Measurements from ENCODE around the gene CTSA. TPM values are rescaled to one million over a fixed set of nuclear protein-coding genes. Genes with fewer than 3 reads are reported as not detected.

The CTSA gene
- 15.3 TPM for polyA plus RNA-seq (2013, experiment 1 of 2)
- polyA plus RNA-seq (2013, experiment 2 of 2), result 15.1 TPM

DNA sequence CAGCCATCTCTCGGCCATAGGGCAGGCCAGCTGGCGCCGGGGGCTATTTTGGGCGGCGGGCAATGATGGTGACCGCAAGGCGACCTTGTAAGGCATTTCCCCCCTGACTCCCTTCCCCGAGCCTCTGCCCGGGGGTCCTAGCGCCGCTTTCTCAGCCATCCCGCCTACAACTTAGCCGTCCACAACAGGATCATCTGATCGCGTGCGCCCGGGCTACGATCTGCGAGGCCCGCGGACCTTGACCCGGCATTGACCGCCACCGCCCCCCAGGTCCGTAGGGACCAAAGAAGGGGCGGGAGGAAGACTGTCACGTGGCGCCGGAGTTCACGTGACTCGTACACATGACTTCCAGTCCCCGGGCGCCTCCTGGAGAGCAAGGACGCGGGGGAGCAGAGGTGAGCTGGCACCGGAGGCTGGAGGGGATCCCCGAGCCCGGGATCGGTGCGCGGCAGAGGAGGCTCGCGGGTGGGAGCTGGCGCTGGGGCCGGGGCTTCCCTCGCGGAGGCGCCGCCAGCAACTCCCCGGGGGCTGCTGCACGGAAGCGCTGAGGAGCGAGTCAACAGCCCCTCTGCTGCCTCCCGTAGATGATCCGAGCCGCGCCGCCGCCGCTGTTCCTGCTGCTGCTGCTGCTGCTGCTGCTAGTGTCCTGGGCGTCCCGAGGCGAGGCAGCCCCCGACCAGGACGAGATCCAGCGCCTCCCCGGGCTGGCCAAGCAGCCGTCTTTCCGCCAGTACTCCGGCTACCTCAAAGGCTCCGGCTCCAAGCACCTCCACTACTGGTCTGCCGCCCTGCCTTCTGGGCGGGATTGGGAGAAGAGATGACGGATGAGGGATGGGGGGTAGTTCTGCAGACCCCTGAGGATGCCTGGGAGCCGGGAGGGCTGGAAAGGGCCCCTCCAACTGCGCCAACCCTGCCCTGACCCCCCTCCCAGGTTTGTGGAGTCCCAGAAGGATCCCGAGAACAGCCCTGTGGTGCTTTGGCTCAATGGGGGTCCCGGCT lies at the start of gene CTSA, which contains the start of gene NEURL2:
TSS of gene CTSA (plus strand) at position 351 of the 999 bp plus-strand sequence. CDS start at position 585, 234 bp downstream.
TSS of gene NEURL2 (minus strand) at position 224 of the 999 bp plus-strand sequence. CDS start at position 7, 217 bp downstream.
- no peaks in the 10 kb centered on the region for H3K9me3 ChIP-seq (replicated peaks in 1 of 2; ENCODE audit: control insufficient read depth in 2 of 2, insufficient read depth in 1 of 2, low read depth in 1 of 2, low read length in 2 of 2)
- peak within 1 kb of the TSS; percentile 91 for H3K9ac ChIP-seq (ENCODE audit: low read depth, low read length, poor library complexity)
- peaks cover 5 to 36% of the 10 kb centered on the region in 2 donors for H3K36me3 ChIP-seq (replicated peaks in 1 of 2; ENCODE audit: control insufficient read depth in 2 of 2, insufficient read depth in 2 of 2, low read length in 2 of 2)
- no CpG with 5 or more reads among the region's 78 CpGs for WGBS, 2 donors (ENCODE audit: extremely low coverage in 2 of 2, insufficient read length in 2 of 2, insufficient replicate concordance in 1 of 2)
- H2BK120ac ChIP-seq (ENCODE audit: low read depth, low read length), result peak within 1 kb of the TSS; percentile 81
- peak within 1 kb of the TSS; percentile 66 to 88 for H3K4me3 ChIP-seq (ENCODE audit: low read length in 2 of 2)
- DNase-seq (ENCODE audit: low spot score), result peak; percentile 78
- H3K14ac ChIP-seq (ENCODE audit: low read length), result peak within 1 kb of the TSS; percentile 56
- peak within 1 kb of the TSS; percentile 96 for H3K23ac ChIP-seq (ENCODE audit: low read depth, low read length, poor library complexity)
- H3K4ac ChIP-seq (ENCODE audit: low read length), result peak within 1 kb of the TSS; percentile 76
- peak within 1 kb of the TSS; percentile 100 for H3K4me2 ChIP-seq (ENCODE audit: insufficient read depth, low read length, poor library complexity, severe bottlenecking)
- H2BK5ac ChIP-seq (ENCODE audit: low read length), result peak within 1 kb of the TSS; percentile 39
- no peak within 1 kb of the TSS for H3K27ac ChIP-seq (replicated peaks; ENCODE audit: low read length)
- peaks cover 5 to 6% of the 10 kb centered on the region in 2 donors for H3K4me1 ChIP-seq (ENCODE audit: control insufficient read depth in 2 of 2, insufficient read depth in 1 of 2, low read depth in 1 of 2, low read length in 2 of 2)
- H3K27me3 ChIP-seq (ENCODE audit: control insufficient read depth in 3 of 3, insufficient read depth in 3 of 3, low read depth in 1 of 3, low read length in 3 of 3), result peaks cover 0 to 7% (median 0%) of the 10 kb centered on the region in 3 experiments
- peak within 1 kb of the TSS; percentile 93 for H3K18ac ChIP-seq (ENCODE audit: low read length)
- H2AK5ac ChIP-seq (ENCODE audit: low read depth, low read length), result peak within 1 kb of the TSS; percentile 81
- H4K8ac ChIP-seq (ENCODE audit: low read depth, low read length), result peak within 1 kb of the TSS; percentile 68
- peak within 1 kb of the TSS; percentile 46 for H2BK15ac ChIP-seq (ENCODE audit: low read length)
- H2AFZ ChIP-seq (ENCODE audit: low read length), result peak within 1 kb of the TSS; percentile 90
- peaks cover 2% of the 10 kb centered on the region for H3K79me1 ChIP-seq (ENCODE audit: low read depth, low read length)
- peak within 1 kb of the TSS; percentile 86 for H2BK12ac ChIP-seq (ENCODE audit: low read length)
- H4K91ac ChIP-seq (ENCODE audit: low read depth, low read length, poor library complexity), result no peak within 1 kb of the TSS

DNA sequence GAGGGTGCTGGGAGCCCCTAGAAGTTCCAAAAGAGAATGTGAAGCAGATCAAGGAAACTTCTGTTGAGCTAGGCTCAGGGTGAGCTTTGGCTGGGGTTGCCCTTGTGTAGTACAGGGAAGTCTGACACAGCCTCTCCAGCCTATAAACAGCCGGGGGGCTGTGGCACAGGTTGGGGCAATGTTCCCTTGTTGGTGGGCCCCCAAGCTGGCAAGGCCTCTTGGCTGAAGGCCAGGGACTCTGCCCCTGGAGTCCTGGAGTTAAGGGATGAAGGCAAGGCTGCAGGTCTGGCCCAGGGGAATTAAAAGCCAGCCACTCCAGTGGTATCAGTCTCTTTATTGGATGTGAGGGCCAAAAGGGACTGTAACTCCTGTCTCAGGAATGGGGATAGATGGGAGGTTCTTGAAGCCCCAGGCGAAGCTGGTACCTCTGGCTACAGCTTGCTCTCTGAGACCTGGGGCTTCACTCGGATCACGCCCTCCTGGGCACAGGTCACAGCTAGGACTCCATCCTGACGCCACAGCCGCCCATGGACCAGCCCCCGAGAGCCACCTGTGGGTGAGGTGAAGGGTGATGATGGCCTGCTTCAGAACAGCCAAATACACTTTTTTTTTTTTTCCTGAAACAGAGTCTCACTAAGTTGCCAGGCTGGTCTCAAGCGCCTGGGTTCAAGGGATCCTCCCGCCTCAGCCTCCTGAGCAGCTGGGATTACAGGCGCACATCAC lies 49.6 kb upstream of the CTSA start:
- no peak overlapping the region for H3K14ac ChIP-seq (ENCODE audit: low read length)
- H3K4ac ChIP-seq (ENCODE audit: low read length), result no peak overlapping the region
- H2AFZ ChIP-seq (ENCODE audit: low read length), result no peak overlapping the region
- H3K4me1 ChIP-seq (ENCODE audit: control insufficient read depth in 2 of 2, insufficient read depth in 1 of 2, low read depth in 1 of 2, low read length in 2 of 2), result no peaks in the 10 kb centered on the region
- H3K4me2 ChIP-seq (ENCODE audit: insufficient read depth, low read length, poor library complexity, severe bottlenecking), result no peak overlapping the region
- no peak overlapping the region for H4K91ac ChIP-seq (ENCODE audit: low read depth, low read length, poor library complexity)
- H4K8ac ChIP-seq (ENCODE audit: low read depth, low read length), result no peak overlapping the region
- no peak for DNase-seq (ENCODE audit: low spot score)
- no peak overlapping the region for H3K27ac ChIP-seq (replicated peaks; ENCODE audit: low read length)
- no peak overlapping the region for H2BK12ac ChIP-seq (ENCODE audit: low read length)
- no peak overlapping the region for H2BK5ac ChIP-seq (ENCODE audit: low read length)
- H3K36me3 ChIP-seq (replicated peaks in 1 of 2; ENCODE audit: control insufficient read depth in 2 of 2, insufficient read depth in 2 of 2, low read length in 2 of 2), result peaks cover 18 to 71% of the 10 kb centered on the region in 2 donors
- no peak overlapping the region for H2BK15ac ChIP-seq (ENCODE audit: low read length)
- H2AK5ac ChIP-seq (ENCODE audit: low read depth, low read length), result no peak overlapping the region
- no CpG with 5 or more reads among the region's 10 CpGs for WGBS, 2 donors (ENCODE audit: extremely low coverage in 2 of 2, insufficient read length in 2 of 2, insufficient replicate concordance in 1 of 2)
- H3K9me3 ChIP-seq (replicated peaks in 1 of 2; ENCODE audit: control insufficient read depth in 2 of 2, insufficient read depth in 1 of 2, low read depth in 1 of 2, low read length in 2 of 2), result no peaks in the 10 kb centered on the region
- H3K18ac ChIP-seq (ENCODE audit: low read length), result no peak overlapping the region
- no peaks in the 10 kb centered on the region for H3K79me1 ChIP-seq (ENCODE audit: low read depth, low read length)
- H2BK120ac ChIP-seq (ENCODE audit: low read depth, low read length), result no peak overlapping the region
- no peak overlapping the region for H3K9ac ChIP-seq (ENCODE audit: low read depth, low read length, poor library complexity)
- H3K23ac ChIP-seq (ENCODE audit: low read depth, low read length, poor library complexity), result no peak overlapping the region
- H3K4me3 ChIP-seq (ENCODE audit: low read length in 2 of 2), result no peak overlapping the region
- no peaks in the 10 kb centered on the region for H3K27me3 ChIP-seq (ENCODE audit: control insufficient read depth in 3 of 3, insufficient read depth in 3 of 3, low read depth in 1 of 3, low read length in 3 of 3)

DNA sequence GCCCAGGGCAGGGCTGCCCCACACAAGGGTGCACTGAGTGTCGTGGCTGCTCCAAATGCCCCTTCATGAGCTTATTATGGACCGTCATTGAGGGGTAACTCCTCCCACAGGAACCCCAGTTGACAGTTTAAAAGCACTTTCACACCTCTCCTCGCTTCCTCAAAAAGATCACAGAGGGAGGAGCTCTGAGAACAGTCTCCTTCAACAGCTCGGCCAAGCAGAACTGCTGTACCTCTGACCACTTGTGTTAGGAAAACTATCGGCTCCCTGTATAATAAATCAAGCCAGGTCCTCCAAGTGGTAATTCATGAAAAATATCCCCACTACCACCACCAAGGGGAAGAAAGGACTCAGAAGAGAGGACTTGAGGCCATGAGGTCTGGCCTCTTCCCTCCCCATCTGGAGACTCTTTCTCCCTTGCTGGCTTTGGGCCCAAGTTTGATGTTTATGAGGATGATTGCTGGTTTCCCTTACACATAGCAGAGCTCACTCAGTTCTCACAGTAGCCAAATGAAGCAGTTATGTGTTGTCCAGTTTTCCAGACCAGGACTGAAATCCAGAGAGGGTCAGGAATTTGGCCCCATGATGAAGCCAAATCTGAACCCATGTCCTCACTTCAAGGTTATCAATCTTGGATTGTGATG lies 48.8 kb upstream of the CTSA start:
- Histone ChIP-seq H2BK120ac (ENCODE audit: low read depth, low read length) (no peak overlapping the region), H2AK5ac (ENCODE audit: low read depth, low read length) (no peak overlapping the region), H2AFZ (ENCODE audit: low read length) (no peak overlapping the region), H3K27ac (replicated peaks; ENCODE audit: low read length) (no peak overlapping the region), H3K36me3 (replicated peaks in 1 of 2; ENCODE audit: control insufficient read depth in 2 of 2, insufficient read depth in 2 of 2, low read length in 2 of 2) (peaks cover 18 to 68% of the 10 kb centered on the region in 2 donors), H4K91ac (ENCODE audit: low read depth, low read length, poor library complexity) (no peak overlapping the region), H3K27me3 (ENCODE audit: control insufficient read depth in 3 of 3, insufficient read depth in 3 of 3, low read depth in 1 of 3, low read length in 3 of 3) (no peaks in the 10 kb centered on the region), H2BK5ac (ENCODE audit: low read length) (no peak overlapping the region), H3K4ac (ENCODE audit: low read length) (no peak overlapping the region), H4K8ac (ENCODE audit: low read depth, low read length) (no peak overlapping the region), H2BK12ac (ENCODE audit: low read length) (no peak overlapping the region), H2BK15ac (ENCODE audit: low read length) (no peak overlapping the region), H3K4me2 (ENCODE audit: insufficient read depth, low read length, poor library complexity, severe bottlenecking) (no peak overlapping the region), H3K79me1 (ENCODE audit: low read depth, low read length) (no peaks in the 10 kb centered on the region), H3K9me3 (replicated peaks in 1 of 2; ENCODE audit: control insufficient read depth in 2 of 2, insufficient read depth in 1 of 2, low read depth in 1 of 2, low read length in 2 of 2) (no peaks in the 10 kb centered on the region), H3K18ac (ENCODE audit: low read length) (no peak overlapping the region), H3K4me3 (ENCODE audit: low read length in 2 of 2) (no peak overlapping the region), H3K14ac (ENCODE audit: low read length) (no peak overlapping the region), H3K23ac (ENCODE audit: low read depth, low read length, poor library complexity) (no peak overlapping the region), H3K9ac (ENCODE audit: low read depth, low read length, poor library complexity) (no peak overlapping the region), H3K4me1 (ENCODE audit: control insufficient read depth in 2 of 2, insufficient read depth in 1 of 2, low read depth in 1 of 2, low read length in 2 of 2) (no peaks in the 10 kb centered on the region)
- DNase-seq (ENCODE audit: low spot score), result no peak
- no CpG with 5 or more reads among the region's 5 CpGs for WGBS, 2 donors (ENCODE audit: extremely low coverage in 2 of 2, insufficient read length in 2 of 2, insufficient replicate concordance in 1 of 2)

Data from neuronal stem cell (in vitro differentiated cells).